Panc1 (cell line): ENCODE results near the gene MFGE8. TPM values are rescaled to one million over a fixed set of nuclear protein-coding genes. Genes with fewer than 3 reads are reported as not detected.

Experiments used
- ATAC-seq: fragments of 200-7000 bp; cut with Tn5 transposase; 2 replicates; pipeline ENCODE4 v1.9.1; 2020; ENCODE audit warnings: mild to moderate bottlenecking, moderate library complexity
- BruUV-seq: library from RNA; stranded (reverse); fragments of 400-500 nt; replicated peaks from 2 replicates; lab custom pipeline; 2021; lab: Mats Ljungman, UMichigan
- CTCF ChIA-PET: fragments of 300-600 bp; sonication (Branson Sonifier 250); formaldehyde crosslinking; loops from one replicate; lab custom pipeline; 2022; ENCODE audit warnings: antibody characterized with exemption; lab: Charles Lee
- POLR2A ChIA-PET: fragments of 300-600 bp; sonication (Branson Sonifier 250); formaldehyde crosslinking; loops from one replicate; lab custom pipeline; 2022; ENCODE audit warnings: antibody characterized with exemption; lab: Charles Lee
- DNase-seq: peaks from one replicate; pipeline ENCODE4 v3.0.0-alpha.2; 2010; ENCODE audit warnings: low read depth, low spot score
- H3K27ac ChIP-seq: 2 replicates; pipeline ENCODE4 v1.5.1; 2011; ENCODE audit warnings: mild to moderate bottlenecking, low read length, inconsistent platforms
- H3K27me3 ChIP-seq: fragments of 200-500 bp; sonication (Bioruptor generic); 2 replicates; pipeline ENCODE4 v1.6.0; 2014; ENCODE audit warnings: low read length, inconsistent platforms; ENCODE audit not compliant: control insufficient read depth, insufficient read depth
- H3K36me3 ChIP-seq: fragments of 200-500 bp; sonication (Bioruptor generic); 2 replicates; pipeline ENCODE4 v1.5.1; 2014; ENCODE audit warnings: inconsistent platforms, mild to moderate bottlenecking, low read length, moderate library complexity; ENCODE audit not compliant: control insufficient read depth, insufficient read depth
- H3K4me1 ChIP-seq: 2 replicates; pipeline ENCODE4 v1.5.1; 2011; ENCODE audit warnings: inconsistent platforms, mild to moderate bottlenecking, low read length, moderate library complexity; ENCODE audit not compliant: control insufficient read depth, insufficient read depth
- H3K4me3 ChIP-seq, 2 experiments: 2 replicates each; pipeline ENCODE4 v1.5.1; 2011 to 2012; ENCODE audit warnings: low read depth in 2 of 2, low read length in 2 of 2, mild to moderate bottlenecking in 2 of 2, inconsistent platforms in 1 of 2, moderate library complexity in 1 of 2
- H3K9me3 ChIP-seq: fragments of 200-500 bp; sonication (Bioruptor generic); 2 replicates; pipeline ENCODE4 v1.5.1; 2014; ENCODE audit warnings: low read depth, mild to moderate bottlenecking, inconsistent platforms, low read length, moderate library complexity; ENCODE audit not compliant: control insufficient read depth, insufficient read depth
- CTCF ChIP-seq: fragments of 450-650 bp; IDR thresholded peaks from 2 replicates; pipeline ENCODE4 v1.5.1; 2017; ENCODE audit warnings: mild to moderate bottlenecking
- POLR2AphosphoS5 ChIP-seq: IDR thresholded peaks from 2 replicates; pipeline ENCODE4 v1.6.1; 2012; ENCODE audit warnings: mild to moderate bottlenecking, low read depth, low read length, moderate library complexity
- REST ChIP-seq, 2 experiments: IDR thresholded peaks; 2 replicates each; pipeline ENCODE4 v1.6.1; 2011 to 2012; ENCODE audit warnings: low read depth in 2 of 2, control low read depth in 1 of 2, low read length in 1 of 2, mild to moderate bottlenecking in 1 of 2, moderate library complexity in 1 of 2; ENCODE audit not compliant: insufficient read depth in 1 of 2
- SIN3A ChIP-seq: IDR thresholded peaks from 2 replicates; pipeline ENCODE4 v1.6.1; 2012; ENCODE audit warnings: low read depth, mild to moderate bottlenecking, low read length, moderate library complexity, borderline replicate concordance; ENCODE audit not compliant: insufficient read depth
- TCF7L2 ChIP-seq: IDR thresholded peaks from 2 replicates; pipeline ENCODE4 v1.6.1; 2011; ENCODE audit warnings: mild to moderate bottlenecking, low read depth, low read length, inconsistent platforms
- in situ Hi-C: cut with HindIII; loops from 2 replicates; pipeline ENCODE4 v1.10.0; 2016; ENCODE audit warnings: low sequenced_read_pairs, low pct_unique_long_range_greater_than_20kb
- intact Hi-C: fragments of 100-400 bp; cut with micrococcal nuclease; formaldehyde crosslinking; loops from one replicate; pipeline ENCODE4 v1.10.0; 2022; ENCODE audit not compliant: unreplicated experiment
- total RNA-seq: library from RNA; stranded (reverse); gene quantifications from one replicate; pipeline ENCODE4 v1.2.1, GENCODE V29; 2021; ENCODE audit not compliant: unreplicated experiment

Gene MFGE8
- total RNA-seq, 1 experiment from 2014 or later, result 1,799 TPM

GRCh38 chr15:88911766-88912118 lies 1.4 kb downstream of the MFGE8 start:
- H3K27me3 ChIP-seq, result no peaks in the 10 kb centered on the region
- peak overlapping the region; percentile 66 to 90 for H3K4me3 ChIP-seq
- DNase-seq, result no peak
- in situ Hi-C loops (no loop called here), intact Hi-C loops (loop anchor here (5.0 kb wide), 1 partner anchor 71 kb away; no protein-coding TSS in a partner anchor)
- ATAC-seq, result peak; percentile 9; the same call in 1 of the 2 replicates
- H3K27ac ChIP-seq, result peak overlapping the region; percentile 97
- peaks cover 50% of the 10 kb centered on the region for H3K4me1 ChIP-seq
- TF ChIP-seq TCF7L2, result no peak
- no peak for TF ChIP-seq REST (IDR thresholded peaks at IDR 0.05; ENCODE audit: insufficient read depth in 1 of 2, low read depth in 2 of 2, low read length in 1 of 2)
- TF ChIP-seq POLR2AphosphoS5, result 0 out of 2 replicates have a peak, but pooled peaks have one; percentile 19
- TF ChIP-seq SIN3A, result 0 out of 2 replicates have a peak, but pooled peaks have one; percentile 12
- TF ChIP-seq CTCF, result no peak
- H3K36me3 ChIP-seq, result peaks cover 7% of the 10 kb centered on the region; the same call in 1 of the 2 replicates
- ChIA-PET POLR2A (interaction anchor here (0.7 to 1.4 kb wide), 2 partner anchors 67 to 263 kb away, joined by 3 to 5 read pairs; no protein-coding TSS in a partner anchor), CTCF (interaction anchor here (0.7 to 1.0 kb wide), 3 partner anchors 9 to 113 kb away, joined by 3 to 4 read pairs (median 3); no protein-coding TSS in a partner anchor)
- BruUV-seq, result TSS peak; percentile 66
- no peaks in the 10 kb centered on the region for H3K9me3 ChIP-seq

GRCh38 chr15:88909956-88910831 lies 3.0 kb downstream of the MFGE8 start:
- BruUV-seq, result no TSS peak
- H3K36me3 ChIP-seq, result peaks cover 13% of the 10 kb centered on the region
- TF ChIP-seq REST (IDR thresholded peaks at IDR 0.05; ENCODE audit: insufficient read depth in 1 of 2, low read depth in 2 of 2, low read length in 1 of 2) (no peak), SIN3A (no peak), TCF7L2 (no peak), CTCF (no peak), POLR2AphosphoS5 (no peak; the same call in 1 of the 2 replicates)
- ChIA-PET CTCF (no interaction called here), POLR2A (interaction anchor here (0.7 kb wide), 1 partner anchor 285 kb away, joined by 5 read pairs; no protein-coding TSS in a partner anchor)
- intact Hi-C loops (loop anchor here (5.0 kb wide), 1 partner anchor 72 kb away; no protein-coding TSS in a partner anchor), in situ Hi-C loops (no loop called here)
- H3K4me3 ChIP-seq, result peak overlapping the region; percentile 66 to 90
- peaks cover 66% of the 10 kb centered on the region for H3K4me1 ChIP-seq
- no peaks in the 10 kb centered on the region for H3K9me3 ChIP-seq
- ATAC-seq (no peak), DNase-seq (no peak)
- peak overlapping the region; percentile 97 for H3K27ac ChIP-seq
- H3K27me3 ChIP-seq, result no peaks in the 10 kb centered on the region
